Right atrium auricular region (tissue), 2 donors: Measurements from ENCODE around the gene EBF3. TPM values are rescaled to one million over a fixed set of nuclear protein-coding genes. Genes with fewer than 3 reads are reported as not detected.
A peak's percentile ranks its signal among the peaks of the same experiment; 100 is the strongest.

Experiments used
- DNase-seq: peaks from one replicate; pipeline ENCODE4 v3.0.0-alpha.2; 2019; ENCODE audit warnings: low spot score
- H3K27ac ChIP-seq, 2 donors: fragments of 200-600 bp; sonication (generic); 1 replicate in 1 of 2; 2 replicates in 1 of 2; pipeline ENCODE4 v1.5.1; 2016 to 2019
- H3K27me3 ChIP-seq, 2 donors: fragments of 200-600 bp; sonication (generic); one replicate each; pipeline versions ENCODE4 v1.5.1 to v1.6.0; 2017 to 2019
- H3K36me3 ChIP-seq: fragments of 200-600 bp; sonication (generic); one replicate; pipeline ENCODE4 v1.5.1; 2016
- H3K4me1 ChIP-seq, 2 donors: fragments of 200-600 bp; sonication (generic); one replicate each; pipeline versions ENCODE4 v1.5.1 to v1.6.0; 2017 to 2019
- H3K4me3 ChIP-seq, 2 donors: fragments of 200-600 bp; sonication (generic); 1 replicate in 1 of 2; 2 replicates in 1 of 2; pipeline ENCODE4 v1.5.1; 2017 to 2019; ENCODE audit warnings: mild to moderate bottlenecking in 1 of 2, moderate library complexity in 1 of 2
- H3K9me3 ChIP-seq, 2 donors: fragments of 200-600 bp; sonication (generic); one replicate each; pipeline ENCODE4 v1.5.1; 2019
- total RNA-seq, 2 donors: library from RNA; depleted of rRNA; stranded (reverse); fragments of >200 nt; gene quantifications; one replicate each; pipeline ENCODE4 v1.1.0, GENCODE V29; 2016
- TF ChIP-seq, protein P1 (sequence below), 2 donors: fragments of 200-600 bp; sonication (generic); IDR thresholded peaks; one replicate each; pipeline ENCODE4 v1.5.1; 2019; ENCODE audit warnings: antibody characterized with exemption in 2 of 2

Gene EBF3
- total RNA-seq, 2 donors from 2014 or later = 5.8 to 6.9 TPM

- DNase-seq = no peak
- no peak overlapping the region for H3K27ac ChIP-seq
- no peaks in the 10 kb centered on the region for H3K27me3 ChIP-seq
- H3K4me3 ChIP-seq = no peak overlapping the region
- TF ChIP-seq, protein P1, sequence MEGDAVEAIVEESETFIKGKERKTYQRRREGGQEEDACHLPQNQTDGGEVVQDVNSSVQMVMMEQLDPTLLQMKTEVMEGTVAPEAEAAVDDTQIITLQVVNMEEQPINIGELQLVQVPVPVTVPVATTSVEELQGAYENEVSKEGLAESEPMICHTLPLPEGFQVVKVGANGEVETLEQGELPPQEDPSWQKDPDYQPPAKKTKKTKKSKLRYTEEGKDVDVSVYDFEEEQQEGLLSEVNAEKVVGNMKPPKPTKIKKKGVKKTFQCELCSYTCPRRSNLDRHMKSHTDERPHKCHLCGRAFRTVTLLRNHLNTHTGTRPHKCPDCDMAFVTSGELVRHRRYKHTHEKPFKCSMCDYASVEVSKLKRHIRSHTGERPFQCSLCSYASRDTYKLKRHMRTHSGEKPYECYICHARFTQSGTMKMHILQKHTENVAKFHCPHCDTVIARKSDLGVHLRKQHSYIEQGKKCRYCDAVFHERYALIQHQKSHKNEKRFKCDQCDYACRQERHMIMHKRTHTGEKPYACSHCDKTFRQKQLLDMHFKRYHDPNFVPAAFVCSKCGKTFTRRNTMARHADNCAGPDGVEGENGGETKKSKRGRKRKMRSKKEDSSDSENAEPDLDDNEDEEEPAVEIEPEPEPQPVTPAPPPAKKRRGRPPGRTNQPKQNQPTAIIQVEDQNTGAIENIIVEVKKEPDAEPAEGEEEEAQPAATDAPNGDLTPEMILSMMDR (IDR thresholded peaks at IDR 0.05) = no peak
- no peaks in the 10 kb centered on the region for H3K4me1 ChIP-seq
- no peaks in the 10 kb centered on the region for H3K36me3 ChIP-seq
- peaks cover 0 to 8% of the 10 kb centered on the region in 2 donors for H3K9me3 ChIP-seq
These were observed 108.1 kb downstream of the EBF3 start for GRCh38 chr10:129855836-129856563.

DNA sequence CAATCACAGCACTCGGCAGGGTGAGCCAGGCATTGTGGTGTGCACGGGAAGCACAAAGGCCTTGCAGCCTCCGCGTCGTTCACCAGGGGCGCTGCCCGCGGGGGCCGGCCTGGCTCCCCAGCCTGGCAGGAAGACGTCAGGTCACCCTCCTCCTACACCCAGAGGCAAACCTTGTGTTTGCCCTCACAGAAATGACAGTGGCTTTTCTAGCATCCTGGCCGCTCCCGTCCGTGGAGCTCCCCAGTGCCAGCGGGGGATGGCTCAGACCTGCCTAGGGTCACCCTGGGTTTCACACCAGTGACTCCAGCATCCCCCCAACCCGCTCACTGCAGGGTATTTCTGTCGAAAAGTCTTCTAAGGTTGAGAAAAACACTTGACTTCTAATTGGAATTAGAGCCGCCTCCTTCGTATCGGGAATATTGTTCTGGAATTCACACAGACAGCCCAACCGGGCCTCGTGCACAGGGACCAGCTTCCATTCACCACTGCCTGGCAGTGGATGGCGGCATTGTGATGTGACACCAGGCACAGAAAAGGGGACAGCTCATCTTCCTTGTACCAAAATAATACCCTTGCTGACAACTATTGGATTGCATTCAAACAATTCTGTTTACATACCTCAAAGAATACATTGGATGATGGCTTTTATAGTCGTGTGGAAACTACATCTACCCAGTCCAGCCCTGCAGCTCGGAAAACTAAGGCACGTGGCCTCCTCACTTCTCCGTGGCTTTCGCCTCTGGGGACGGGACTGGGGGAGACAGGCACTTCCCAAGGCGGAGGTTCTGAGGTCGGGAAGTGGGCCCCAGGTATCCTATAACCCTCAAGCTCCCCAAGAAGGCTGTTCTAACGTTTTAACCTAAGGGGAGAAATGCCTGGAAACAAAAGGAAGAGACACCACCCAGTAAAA is 109.0 kb downstream of the EBF3 start:
- Histone ChIP-seq H3K27ac (no peak overlapping the region), H3K27me3 (no peaks in the 10 kb centered on the region), H3K4me3 (no peak overlapping the region), H3K9me3 (peaks cover 0 to 8% of the 10 kb centered on the region in 2 donors), H3K4me1 (no peaks in the 10 kb centered on the region), H3K36me3 (no peaks in the 10 kb centered on the region)
- TF ChIP-seq, protein P1 (IDR thresholded peaks at IDR 0.05) = no peak
- no peak for DNase-seq

DNA sequence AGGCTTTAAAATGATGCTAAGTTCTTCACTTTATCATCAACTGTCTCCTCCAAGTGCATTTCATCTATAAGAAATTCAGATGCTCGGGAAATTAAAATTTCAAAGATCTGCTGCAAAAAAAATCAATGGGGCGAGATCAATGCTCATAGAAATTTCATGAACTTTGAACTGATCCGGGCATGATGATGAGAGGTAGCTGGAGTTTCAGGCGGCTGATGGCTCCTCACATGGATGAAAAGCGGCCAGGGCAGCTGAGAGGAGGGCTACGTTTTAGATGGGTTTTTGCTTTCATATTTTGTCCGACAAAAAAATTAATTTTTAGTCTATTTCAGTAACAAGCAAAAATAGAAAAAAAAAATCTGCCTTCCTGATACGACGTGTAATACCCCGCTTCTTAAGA is 109.9 kb downstream of the EBF3 start:
- no peaks in the 10 kb centered on the region for H3K36me3 ChIP-seq
- TF ChIP-seq, protein P1 (IDR thresholded peaks at IDR 0.05) = no peak
- H3K4me3 ChIP-seq = no peak overlapping the region
- no peaks in the 10 kb centered on the region for H3K27me3 ChIP-seq
- H3K9me3 ChIP-seq = peaks cover 0 to 8% of the 10 kb centered on the region in 2 donors
- H3K27ac ChIP-seq = no peak overlapping the region
- H3K4me1 ChIP-seq = no peaks in the 10 kb centered on the region
- DNase-seq = no peak

DNA sequence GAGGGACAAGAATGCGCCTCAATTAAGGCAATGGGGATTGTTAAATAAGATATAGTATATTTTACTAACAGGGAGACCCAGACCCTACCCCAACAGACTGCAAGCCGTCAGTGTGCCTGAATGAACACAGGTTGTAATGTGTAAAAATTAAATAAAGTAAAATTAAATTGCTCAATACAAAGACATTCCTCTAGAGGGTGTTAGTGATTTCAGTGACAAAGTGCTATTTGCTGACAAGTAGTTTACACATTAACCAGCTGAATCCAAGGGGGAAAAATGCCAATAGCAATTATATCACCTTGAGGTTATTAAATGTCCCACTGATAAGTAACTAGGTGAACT is 110.5 kb downstream of the EBF3 start:
- Histone ChIP-seq H3K27ac (no peak overlapping the region), H3K4me3 (no peak overlapping the region), H3K27me3 (no peaks in the 10 kb centered on the region), H3K4me1 (no peaks in the 10 kb centered on the region), H3K9me3 (peaks cover 0 to 8% of the 10 kb centered on the region in 2 donors), H3K36me3 (no peaks in the 10 kb centered on the region)
- TF ChIP-seq, protein P1 (IDR thresholded peaks at IDR 0.05) = peak in 1 of 2 donors; percentile 57
- DNase-seq = no peak

GRCh38 chr10:129852829-129853561 is 111.1 kb downstream of the EBF3 start:
- TF ChIP-seq, protein P1 (IDR thresholded peaks at IDR 0.05) = no peak
- Histone ChIP-seq H3K36me3 (no peaks in the 10 kb centered on the region), H3K27me3 (no peaks in the 10 kb centered on the region), H3K4me3 (no peak overlapping the region), H3K9me3 (peaks cover 0 to 8% of the 10 kb centered on the region in 2 donors), H3K27ac (no peak overlapping the region), H3K4me1 (no peaks in the 10 kb centered on the region)
- no peak for DNase-seq
